Tibial nerve (tissue), 4 donors: Measurements from ENCODE around the gene TGFB2. TPM values are rescaled to one million over a fixed set of nuclear protein-coding genes. Genes with fewer than 3 reads are reported as not detected.

Experiments used
- DNase-seq, 2 donors: peaks; one replicate each; pipeline ENCODE4 v3.0.0-alpha.2; 2019; ENCODE audit warnings: low spot score in 2 of 2
- H3K27ac ChIP-seq, 4 donors: fragments of 200-600 bp; sonication (generic) in 3 of 4; one replicate each; pipeline ENCODE4 v1.5.1; 2017 to 2019; ENCODE audit warnings: mild to moderate bottlenecking in 1 of 4
- H3K27me3 ChIP-seq, 2 donors: fragments of 200-600 bp; sonication (generic) in 1 of 2; one replicate each; pipeline versions ENCODE4 v1.5.1 to v1.6.0; 2017 to 2019
- H3K36me3 ChIP-seq, 3 donors: fragments of 200-600 bp; sonication (generic); one replicate each; pipeline ENCODE4 v1.5.1; 2018 to 2019
- H3K4me1 ChIP-seq, 4 donors: fragments of 200-600 bp; sonication (generic) in 3 of 4; one replicate each; pipeline ENCODE4 v1.5.1; 2017 to 2019
- H3K4me3 ChIP-seq, 4 donors: fragments of 200-600 bp; sonication (generic) in 3 of 4; one replicate each; pipeline ENCODE4 v1.5.1; 2017 to 2019; ENCODE audit warnings: mild to moderate bottlenecking in 1 of 4, moderate library complexity in 1 of 4
- H3K9me3 ChIP-seq, 4 donors: fragments of 200-600 bp; sonication (generic) in 3 of 4; one replicate each; pipeline ENCODE4 v1.5.1; 2017 to 2019
- CTCF ChIP-seq, 5 experiments: fragments of 200-600 bp in 3 of 5; fragments of 450-650 bp in 2 of 5; sonication (generic) in 3 of 5; IDR thresholded peaks; one replicate each; pipeline ENCODE4 v1.5.1; 2016 to 2019; ENCODE audit warnings: antibody characterized with exemption in 5 of 5, mild to moderate bottlenecking in 3 of 5, moderate library complexity in 2 of 5
- EP300 ChIP-seq, 2 donors: sonication (generic); formaldehyde crosslinking; IDR thresholded peaks; one replicate each; pipeline ENCODE4 v1.6.1; 2017; ENCODE audit warnings: antibody characterized with exemption in 2 of 2, mild to moderate bottlenecking in 1 of 2
- POLR2A ChIP-seq, 2 donors: fragments of 450-650 bp; IDR thresholded peaks; one replicate each; pipeline ENCODE4 v1.6.1; 2017; ENCODE audit warnings: antibody characterized with exemption in 2 of 2, mild to moderate bottlenecking in 2 of 2, moderate library complexity in 2 of 2
- WGBS, 2 donors: methylation state at CpG; one replicate each; pipeline ENCODE4 v1.1.5; 2018; 5-methylcytosine and 5-hydroxymethylcytosine counted together
- total RNA-seq, 4 donors: library from RNA; depleted of rRNA; stranded (reverse); fragments of >200 nt; gene quantifications; one replicate each; pipeline ENCODE4 v1.1.0, GENCODE V29; 2016

Gene TGFB2
- total RNA-seq, 4 donors from 2014 or later: 7.3 to 13.5 (median 8.3) TPM

- no peak overlapping the region for H3K4me3 ChIP-seq
- WGBS, 2 donors: 95 to 97% methylated on average over 14 to 17 of the region's 17 CpGs
Observed at GRCh38 chr1:218322762-218323161, 22.4 kb upstream of the TGFB2 start.

GRCh38 chr1:218323568-218324225, 21.4 kb upstream of the TGFB2 start:
- H3K36me3 ChIP-seq: peaks cover 0 to 36% (median 0%) of the 10 kb centered on the region in 3 donors
- no peaks in the 10 kb centered on the region for H3K4me1 ChIP-seq
- no peak for DNase-seq
- no peaks in the 10 kb centered on the region for H3K27me3 ChIP-seq
- no peak overlapping the region for H3K4me3 ChIP-seq
- 95 to 98% methylated on average over 9 to 21 of the region's 21 CpGs for WGBS, 2 donors
- no peak overlapping the region for H3K27ac ChIP-seq
- TF ChIP-seq POLR2A (IDR thresholded peaks at IDR 0.05): no peak
- TF ChIP-seq EP300 (IDR thresholded peaks at IDR 0.05): no peak
- TF ChIP-seq CTCF (IDR thresholded peaks at IDR 0.05): no peak
- no peaks in the 10 kb centered on the region for H3K9me3 ChIP-seq

More at GRCh38 chr1:218322762-218323161, 22.4 kb upstream of the TGFB2 start:
- H3K27ac ChIP-seq: no peak overlapping the region
- TF ChIP-seq CTCF (IDR thresholded peaks at IDR 0.05) (no peak), EP300 (IDR thresholded peaks at IDR 0.05) (no peak)
- no peak for DNase-seq
- H3K4me1 ChIP-seq: no peaks in the 10 kb centered on the region
- H3K36me3 ChIP-seq: peaks cover 0 to 36% (median 0%) of the 10 kb centered on the region in 3 donors
- H3K27me3 ChIP-seq: no peaks in the 10 kb centered on the region
- no peaks in the 10 kb centered on the region for H3K9me3 ChIP-seq

GRCh38 chr1:218324226-218324580, 20.9 kb upstream of the TGFB2 start:
- DNase-seq: no peak
- no peaks in the 10 kb centered on the region for H3K4me1 ChIP-seq
- TF ChIP-seq POLR2A (IDR thresholded peaks at IDR 0.05) (no peak), CTCF (IDR thresholded peaks at IDR 0.05) (no peak), EP300 (IDR thresholded peaks at IDR 0.05) (no peak)
- H3K27ac ChIP-seq: no peak overlapping the region
- H3K4me3 ChIP-seq: no peak overlapping the region
- no peaks in the 10 kb centered on the region for H3K9me3 ChIP-seq
- peaks cover 0 to 34% (median 0%) of the 10 kb centered on the region in 3 donors for H3K36me3 ChIP-seq
- 95 to 96% methylated on average over 9 to 20 of the region's 20 CpGs for WGBS, 2 donors
- no peaks in the 10 kb centered on the region for H3K27me3 ChIP-seq

- TF ChIP-seq CTCF (IDR thresholded peaks at IDR 0.05) (no peak), EP300 (IDR thresholded peaks at IDR 0.05) (no peak), POLR2A (IDR thresholded peaks at IDR 0.05) (no peak)
- Histone ChIP-seq H3K4me3 (no peak overlapping the region), H3K27me3 (no peaks in the 10 kb centered on the region), H3K9me3 (no peaks in the 10 kb centered on the region), H3K36me3 (peaks cover 0 to 19% (median 0%) of the 10 kb centered on the region in 3 donors), H3K4me1 (no peaks in the 10 kb centered on the region), H3K27ac (no peak overlapping the region)
- 81 to 88% methylated on average over 3 of the region's 3 CpGs for WGBS, 2 donors
- DNase-seq: no peak
Observed at GRCh38 chr1:218328769-218329168, 16.4 kb upstream of the TGFB2 start.

- TF ChIP-seq POLR2A (IDR thresholded peaks at IDR 0.05) (no peak), CTCF (IDR thresholded peaks at IDR 0.05) (peak; percentile 47 to 85 (median 58))
- WGBS, 2 donors: 23 to 25% methylated on average over 4 of the region's 4 CpGs
- Histone ChIP-seq H3K4me3 (no peak overlapping the region), H3K27me3 (no peaks in the 10 kb centered on the region), H3K36me3 (peaks cover 0 to 6% (median 0%) of the 10 kb centered on the region in 3 donors), H3K27ac (no peak overlapping the region), H3K4me1 (no peaks in the 10 kb centered on the region), H3K9me3 (no peaks in the 10 kb centered on the region)
- DNase-seq: no peak
Observed at GRCh38 chr1:218330043-218330623, 15.0 kb upstream of the TGFB2 start.
